Left ventricle myocardium superior (tissue), 1 donor: ENCODE data around the gene RBM22. TPM values are rescaled to one million over a fixed set of nuclear protein-coding genes. Genes with fewer than 3 reads are reported as not detected.

Source experiments
- ATAC-seq: fragments of 200-7000 bp; cut with Tn5 transposase; one replicate; pipeline ENCODE4 v1.9.1; 2020; ENCODE audit warnings: mild to moderate bottlenecking, moderate library complexity
- DNase-seq: peaks from one replicate; pipeline ENCODE4 v3.0.0-alpha.2; 2020
- intact Hi-C: fragments of 100-400 bp; cut with micrococcal nuclease; formaldehyde crosslinking; loops from one replicate; pipeline ENCODE4 v1.11.0; 2022
- total RNA-seq: library from RNA; stranded (reverse); fragmentation: NEBNext Ultra II Directional; extraction: Animal tissue kit (Norgen Biotek cat#: 25700); gene quantifications from one replicate; pipeline ENCODE4 v1.2.1, GENCODE V29; 2021
- donor health status: DM: no; HTN: yes; CAD: no; lungs with severe emphysema.

RBM22 gene
- total RNA-seq, 1 donor from 2014 or later, result 28.9 TPM

DNA sequence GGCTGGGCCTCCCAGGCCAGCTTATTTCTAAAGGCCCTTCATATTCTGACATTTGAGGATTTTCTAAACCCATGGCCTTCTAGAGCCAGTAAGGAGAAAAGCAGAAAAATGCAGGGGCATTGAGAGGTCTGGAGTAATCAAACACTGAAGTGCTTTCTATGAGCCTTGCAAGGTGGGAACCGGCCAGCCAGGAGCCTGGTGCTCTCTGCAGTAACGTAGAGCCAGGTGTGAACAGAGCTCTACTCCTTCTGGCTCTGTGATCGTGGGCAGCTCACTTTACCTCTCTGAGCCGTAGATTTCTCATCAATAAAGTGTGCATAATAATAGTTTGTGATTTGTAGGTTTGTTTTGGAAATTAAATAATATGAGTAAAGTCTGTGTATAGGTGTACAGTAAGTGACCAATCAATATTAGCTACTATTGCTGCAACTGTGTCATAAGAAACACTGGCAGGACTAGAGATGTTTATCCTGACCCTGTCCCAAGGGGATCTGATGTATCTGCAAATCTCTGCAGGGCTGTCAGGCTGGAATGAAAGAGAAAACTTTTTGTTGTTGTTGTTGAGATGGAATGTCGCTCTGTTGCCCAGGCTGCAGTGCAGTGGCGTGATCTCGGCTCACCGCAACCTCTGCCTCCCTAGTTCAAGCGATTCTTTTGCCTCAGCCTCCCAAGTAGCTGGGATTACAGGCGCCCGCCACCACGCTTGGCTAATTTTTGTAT, 57.7 kb downstream of the RBM22 start:
- ATAC-seq (no peak), DNase-seq (no peak)
- intact Hi-C loops, result no loop called here

DNA sequence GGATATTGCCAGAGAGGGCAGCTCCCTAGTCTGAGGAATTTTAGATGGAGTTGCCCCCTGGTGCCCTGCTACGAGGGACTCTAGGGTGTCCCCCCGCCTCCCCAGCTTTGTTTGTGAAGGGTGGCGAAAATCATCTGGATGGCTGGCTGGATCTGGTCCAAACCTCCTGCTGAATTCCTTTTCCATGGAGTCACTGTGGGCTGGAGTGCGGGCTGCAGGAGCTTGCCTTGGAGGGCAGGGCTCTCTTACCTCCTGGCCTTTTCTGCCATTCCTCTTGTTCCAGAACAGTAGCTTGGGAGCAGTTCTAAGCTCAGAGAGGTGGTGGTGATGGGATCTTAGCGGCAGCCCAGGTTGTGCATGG, 58.3 kb downstream of the RBM22 start:
- intact Hi-C loops, result no loop called here
- peak; percentile 33 for ATAC-seq
- peak; percentile 78 for DNase-seq

DNA sequence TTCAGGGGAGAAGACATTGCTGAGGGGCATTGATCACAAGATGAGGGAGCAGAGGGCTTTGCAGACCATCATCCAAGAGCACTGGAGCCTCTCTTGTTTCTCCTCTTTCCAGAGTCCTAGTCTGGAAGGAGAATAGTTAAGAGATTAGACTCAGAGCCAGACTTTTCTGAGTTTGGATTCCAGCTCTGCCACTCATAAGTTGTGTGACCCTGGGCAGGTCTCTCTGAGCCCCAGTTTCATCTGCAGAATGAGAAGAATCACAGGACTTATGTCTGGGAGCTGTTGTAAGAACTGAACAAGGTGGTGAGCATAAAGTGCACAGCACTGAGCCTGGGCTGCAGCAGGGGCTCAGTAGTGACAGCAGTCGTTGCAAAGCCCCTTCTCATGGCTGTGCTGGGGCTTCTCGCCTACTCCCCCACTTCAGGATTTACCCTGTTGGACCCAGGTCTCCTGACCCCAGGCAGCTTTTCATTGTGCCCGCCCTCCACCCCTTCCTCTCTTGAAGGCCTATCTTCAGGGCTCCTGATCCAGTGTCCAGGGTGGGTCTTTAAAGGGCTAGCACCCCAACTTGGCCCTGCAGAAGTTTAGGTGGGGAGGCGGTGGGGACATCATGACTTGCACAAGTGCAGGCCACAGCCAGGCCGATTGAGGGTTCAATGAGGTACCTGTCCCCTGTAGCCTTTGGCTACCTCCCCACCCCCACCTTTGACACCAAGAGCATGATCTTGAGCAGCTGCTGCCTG, 58.9 kb downstream of the RBM22 start:
- no peak for DNase-seq
- no peak for ATAC-seq
- intact Hi-C loops, result no loop called here

DNA sequence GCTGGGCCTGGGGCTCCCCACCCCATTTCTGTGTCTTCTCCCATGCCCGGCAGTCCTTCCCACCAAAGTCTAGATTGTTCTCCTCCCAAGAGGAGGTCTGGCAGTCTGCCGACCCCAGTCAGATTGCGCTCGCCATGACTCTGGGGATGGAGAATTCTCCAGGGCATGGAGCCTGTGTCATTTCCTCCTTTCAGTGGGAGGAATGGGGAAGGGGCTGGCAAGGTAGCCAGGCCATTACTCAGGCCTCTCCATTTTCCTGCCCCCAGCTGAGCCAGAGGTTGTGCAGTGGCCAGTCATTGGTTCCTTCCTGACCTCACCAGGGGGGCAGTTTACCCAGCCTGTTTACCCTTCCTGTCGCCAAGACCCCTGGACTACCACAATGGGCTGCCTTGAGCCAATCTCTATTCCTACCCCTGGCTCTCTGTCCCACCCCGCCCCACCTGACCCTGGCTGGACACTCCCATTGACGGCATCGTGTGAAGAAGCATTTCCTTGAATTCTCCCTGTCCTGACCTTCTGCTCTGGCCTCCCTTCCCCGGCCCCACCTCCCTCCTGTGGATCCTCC, 59.8 kb downstream of the RBM22 start:
- DNase-seq, result peak; percentile 68
- intact Hi-C loops, result no loop called here
- peak; percentile 49 for ATAC-seq

Other genes starting within 250 kb of the RBM22 start
- 57.9 TPM for gene NDST1, start 192.9 kb downstream of the RBM22 start, total RNA-seq
- 675 TPM for gene SYNPO, start 60.4 kb downstream of the RBM22 start, total RNA-seq
- gene MYOZ3, start 39.8 kb downstream of the RBM22 start, total RNA-seq, result 3.2 TPM
- 43.5 TPM for gene DCTN4, start 58.0 kb upstream of the RBM22 start, total RNA-seq
- gene SMIM3, start 77.7 kb upstream of the RBM22 start, total RNA-seq, result 15.2 TPM
- not detected for gene IRGM, start 145.5 kb upstream of the RBM22 start, total RNA-seq
- 0.69 TPM for gene ZNF300, start 203.9 kb upstream of the RBM22 start, total RNA-seq